GM23338 (cell line): ENCODE measurements around the gene SPINK2. TPM values are rescaled to one million over a fixed set of nuclear protein-coding genes. Genes with fewer than 3 reads are reported as not detected.

Experiments used
- ATAC-seq: fragments of 200-7000 bp; cut with Tn5 transposase; 3 replicates; pipeline ENCODE4 v1.9.1; 2020
- DNase-seq: peaks from one replicate; pipeline ENCODE4 v3.0.0-alpha.2; 2015; ENCODE audit warnings: low spot score
- H2AFZ ChIP-seq: fragments of 200-600 bp; sonication (generic); 2 replicates; pipeline ENCODE4 v1.8.0; 2016; ENCODE audit warnings: antibody characterized with exemption, mild to moderate bottlenecking, moderate library complexity
- H3F3A ChIP-seq: fragments of 200-600 bp; sonication (generic); replicated peaks from 2 replicates; pipeline ENCODE4 v1.8.0; 2017; ENCODE audit warnings: antibody characterized with exemption, mixed run types, low read depth
- H3K27ac ChIP-seq: fragments of 200-600 bp; sonication (generic); 2 replicates; pipeline ENCODE4 v1.6.1; 2016; ENCODE audit warnings: low read depth
- H3K27me3 ChIP-seq: fragments of 200-600 bp; sonication (generic); 2 replicates; pipeline ENCODE4 v1.8.0; 2016; ENCODE audit warnings: mild to moderate bottlenecking, mixed run types, moderate library complexity; ENCODE audit not compliant: insufficient read depth
- H3K36me3 ChIP-seq: fragments of 200-600 bp; sonication (generic); 2 replicates; pipeline ENCODE4 v1.8.0; 2016; ENCODE audit warnings: mild to moderate bottlenecking; ENCODE audit not compliant: insufficient read depth
- H3K4me1 ChIP-seq: fragments of 200-600 bp; sonication (generic); 2 replicates; pipeline ENCODE4 v1.8.0; 2016; ENCODE audit warnings: mild to moderate bottlenecking, moderate library complexity; ENCODE audit not compliant: insufficient read depth
- H3K4me2 ChIP-seq: fragments of 200-600 bp; sonication (generic); 2 replicates; pipeline ENCODE4 v1.7.1; 2017; ENCODE audit warnings: mixed run types
- H3K4me3 ChIP-seq: fragments of 200-600 bp; sonication (generic); 2 replicates; pipeline ENCODE4 v1.6.1; 2016; ENCODE audit warnings: mixed run types
- H3K79me2 ChIP-seq: fragments of 200-600 bp; sonication (generic); replicated peaks from 2 replicates; pipeline ENCODE4 v1.8.0; 2017; ENCODE audit warnings: mild to moderate bottlenecking; ENCODE audit not compliant: insufficient read depth
- H3K9me2 ChIP-seq: fragments of 200-600 bp; sonication (generic); 2 replicates; pipeline ENCODE4 v1.8.0; 2017; ENCODE audit not compliant: insufficient read depth
- H4K20me1 ChIP-seq: fragments of 200-600 bp; sonication (generic); replicated peaks from 2 replicates; pipeline ENCODE4 v1.8.0; 2017; ENCODE audit warnings: mild to moderate bottlenecking; ENCODE audit not compliant: insufficient read depth
- H3K27ac Mint-ChIP-seq: 2 replicates; pipeline ENCODE4 v1.8.0; 2020; ENCODE audit warnings: inconsistent platforms, mild to moderate bottlenecking, moderate library complexity, mixed read lengths
- H3K27me3 Mint-ChIP-seq: 3 replicates; pipeline ENCODE4 v1.8.0; 2022; ENCODE audit warnings: low read depth, mild to moderate bottlenecking, moderate library complexity, mixed read lengths, inconsistent platforms; ENCODE audit not compliant: insufficient read depth, poor library complexity
- H3K36me3 Mint-ChIP-seq: 3 replicates; pipeline ENCODE4 v1.8.0; 2021; ENCODE audit warnings: low read depth, mild to moderate bottlenecking, inconsistent platforms, moderate library complexity, mixed read lengths
- H3K4me1 Mint-ChIP-seq: 3 replicates; pipeline ENCODE4 v1.8.0; 2020; ENCODE audit warnings: mild to moderate bottlenecking, inconsistent platforms, mixed read lengths
- H3K4me3 Mint-ChIP-seq: 3 replicates; pipeline ENCODE4 v1.8.0; 2021; ENCODE audit warnings: moderate library complexity, mild to moderate bottlenecking, inconsistent platforms, mixed read lengths
- H3K9me3 Mint-ChIP-seq: 3 replicates; pipeline ENCODE4 v1.8.0; 2020; ENCODE audit warnings: moderate library complexity, mild to moderate bottlenecking, inconsistent platforms, mixed read lengths
- CREB1 ChIP-seq: fragments of 250-450 bp; sonication (Bioruptor Pico); IDR thresholded peaks from 2 replicates; pipeline ENCODE4 v1.5.0; 2020; ENCODE audit warnings: low read depth, mild to moderate bottlenecking, moderate library complexity
- ETS1 ChIP-seq: IDR thresholded peaks from 2 replicates; pipeline ENCODE4 v1.6.1; 2016; ENCODE audit warnings: antibody characterized with exemption
- EZH2 ChIP-seq: fragments of 200-600 bp; sonication (generic); IDR thresholded peaks from one replicate; pipeline ENCODE4 v1.8.0; 2017; ENCODE audit warnings: antibody characterized with exemption, mild to moderate bottlenecking, low read depth; ENCODE audit not compliant: unreplicated experiment
- EZH2phosphoT487 ChIP-seq: fragments of 200-600 bp; sonication (generic); IDR thresholded peaks from one replicate; pipeline ENCODE4 v1.8.1; 2018; ENCODE audit warnings: antibody characterized with exemption; ENCODE audit not compliant: unreplicated experiment
- JUNB ChIP-seq: IDR thresholded peaks from one replicate; pipeline ENCODE4 v1.6.1; 2016; ENCODE audit warnings: antibody characterized with exemption; ENCODE audit not compliant: unreplicated experiment
- NANOG ChIP-seq: IDR thresholded peaks from 2 replicates; pipeline ENCODE4 v1.6.1; 2016; ENCODE audit warnings: antibody characterized with exemption, borderline replicate concordance
- POLR2AphosphoS5 ChIP-seq: IDR thresholded peaks from 2 replicates; pipeline ENCODE4 v1.6.1; 2016; ENCODE audit warnings: antibody characterized with exemption, low read depth
- REST ChIP-seq: IDR thresholded peaks from one replicate; pipeline ENCODE4 v1.6.1; 2018; ENCODE audit warnings: antibody characterized with exemption; ENCODE audit not compliant: unreplicated experiment
- STAT1 ChIP-seq: IDR thresholded peaks from one replicate; pipeline ENCODE4 v1.6.1; 2016; ENCODE audit warnings: antibody characterized with exemption; ENCODE audit not compliant: unreplicated experiment
- ZNF114 ChIP-seq: fragments of 250-450 bp; sonication (Bioruptor Pico); IDR thresholded peaks from 2 replicates; pipeline ENCODE4 v1.5.0; 2020; ENCODE audit warnings: mild to moderate bottlenecking, moderate library complexity
- ZNF331 ChIP-seq: fragments of 250-450 bp; sonication (Bioruptor Pico); IDR thresholded peaks from 2 replicates; pipeline ENCODE4 v1.5.0; 2020; ENCODE audit warnings: low read depth, mild to moderate bottlenecking, moderate library complexity
- polyA plus RNA-seq: library from polyadenylated mRNA; unstranded; fragments of >200 nt; fragmentation: Nextera tagmentation; extraction: Ambion mirVana; gene quantifications from 2 replicates; pipeline ENCODE4 v1.2.1, GENCODE V29; 2016
- total RNA-seq: library from RNA; depleted of rRNA; stranded (reverse); fragments of >200 nt; shearing (Covaris generic); gene quantifications from 2 replicates; pipeline ENCODE4 v1.2.3, GENCODE V29; 2014
- TF ChIP-seq, protein P1 (sequence below), 2 experiments: fragments of 200-600 bp in 1 of 2; sonication (generic) in 1 of 2; conservative IDR thresholded peaks; 2 replicates each; pipeline versions ENCODE4 v1.5.1 to v1.6.1; 2016 to 2017; ENCODE audit warnings: antibody characterized with exemption in 2 of 2, low read depth in 2 of 2, mild to moderate bottlenecking in 2 of 2, moderate library complexity in 1 of 2
- TF ChIP-seq, protein P2 (sequence below): fragments of 250-450 bp; sonication (Bioruptor Pico); IDR thresholded peaks from 2 replicates; pipeline ENCODE4 v1.5.0; 2020; ENCODE audit warnings: mild to moderate bottlenecking, moderate library complexity

The SPINK2 gene
- total and polyA plus RNA-seq, 2 experiments from 2014 or later: 0.73 to 6.4 TPM

GRCh38 chr4:56790691-56791091 lies 30.8 kb downstream of the SPINK2 start:
- ATAC-seq: no peak
- H3K4me3 Mint-ChIP-seq: no peak overlapping the region
- H3K27ac ChIP-seq: no peak overlapping the region

More at GRCh38 chr4:56790691-56791091, 30.8 kb downstream of the SPINK2 start:
- no peaks in the 10 kb centered on the region for H3K27me3 ChIP-seq
- no peak overlapping the region for H3K4me3 ChIP-seq
- no peak for DNase-seq
- H2AFZ ChIP-seq: no peak overlapping the region
- Mint-ChIP-seq H3K27ac (no peak overlapping the region), H3K9me3 (no peaks in the 10 kb centered on the region), H3K27me3 (peaks cover 1% of the 10 kb centered on the region), H3K36me3 (no peaks in the 10 kb centered on the region), H3K4me1 (peaks cover 16% of the 10 kb centered on the region)
- no peaks in the 10 kb centered on the region for H4K20me1 ChIP-seq
- H3K4me2 ChIP-seq: no peak overlapping the region
- TF ChIP-seq EZH2phosphoT487 (no peak), STAT1 (no peak), CREB1 (CRISPR knock-in tag) (no peak), EZH2 (no peak), POLR2AphosphoS5 (no peak), JUNB (no peak), NANOG (no peak), ETS1 (no peak), ZNF331 (CRISPR knock-in tag) (no peak), REST (no peak), ZNF114 (CRISPR knock-in tag) (no peak)
- TF ChIP-seq, protein P1, sequence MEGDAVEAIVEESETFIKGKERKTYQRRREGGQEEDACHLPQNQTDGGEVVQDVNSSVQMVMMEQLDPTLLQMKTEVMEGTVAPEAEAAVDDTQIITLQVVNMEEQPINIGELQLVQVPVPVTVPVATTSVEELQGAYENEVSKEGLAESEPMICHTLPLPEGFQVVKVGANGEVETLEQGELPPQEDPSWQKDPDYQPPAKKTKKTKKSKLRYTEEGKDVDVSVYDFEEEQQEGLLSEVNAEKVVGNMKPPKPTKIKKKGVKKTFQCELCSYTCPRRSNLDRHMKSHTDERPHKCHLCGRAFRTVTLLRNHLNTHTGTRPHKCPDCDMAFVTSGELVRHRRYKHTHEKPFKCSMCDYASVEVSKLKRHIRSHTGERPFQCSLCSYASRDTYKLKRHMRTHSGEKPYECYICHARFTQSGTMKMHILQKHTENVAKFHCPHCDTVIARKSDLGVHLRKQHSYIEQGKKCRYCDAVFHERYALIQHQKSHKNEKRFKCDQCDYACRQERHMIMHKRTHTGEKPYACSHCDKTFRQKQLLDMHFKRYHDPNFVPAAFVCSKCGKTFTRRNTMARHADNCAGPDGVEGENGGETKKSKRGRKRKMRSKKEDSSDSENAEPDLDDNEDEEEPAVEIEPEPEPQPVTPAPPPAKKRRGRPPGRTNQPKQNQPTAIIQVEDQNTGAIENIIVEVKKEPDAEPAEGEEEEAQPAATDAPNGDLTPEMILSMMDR (conservative IDR thresholded peaks at IDR 0.05; ENCODE audit: low read depth in 2 of 2): no peak
- TF ChIP-seq, protein P2, sequence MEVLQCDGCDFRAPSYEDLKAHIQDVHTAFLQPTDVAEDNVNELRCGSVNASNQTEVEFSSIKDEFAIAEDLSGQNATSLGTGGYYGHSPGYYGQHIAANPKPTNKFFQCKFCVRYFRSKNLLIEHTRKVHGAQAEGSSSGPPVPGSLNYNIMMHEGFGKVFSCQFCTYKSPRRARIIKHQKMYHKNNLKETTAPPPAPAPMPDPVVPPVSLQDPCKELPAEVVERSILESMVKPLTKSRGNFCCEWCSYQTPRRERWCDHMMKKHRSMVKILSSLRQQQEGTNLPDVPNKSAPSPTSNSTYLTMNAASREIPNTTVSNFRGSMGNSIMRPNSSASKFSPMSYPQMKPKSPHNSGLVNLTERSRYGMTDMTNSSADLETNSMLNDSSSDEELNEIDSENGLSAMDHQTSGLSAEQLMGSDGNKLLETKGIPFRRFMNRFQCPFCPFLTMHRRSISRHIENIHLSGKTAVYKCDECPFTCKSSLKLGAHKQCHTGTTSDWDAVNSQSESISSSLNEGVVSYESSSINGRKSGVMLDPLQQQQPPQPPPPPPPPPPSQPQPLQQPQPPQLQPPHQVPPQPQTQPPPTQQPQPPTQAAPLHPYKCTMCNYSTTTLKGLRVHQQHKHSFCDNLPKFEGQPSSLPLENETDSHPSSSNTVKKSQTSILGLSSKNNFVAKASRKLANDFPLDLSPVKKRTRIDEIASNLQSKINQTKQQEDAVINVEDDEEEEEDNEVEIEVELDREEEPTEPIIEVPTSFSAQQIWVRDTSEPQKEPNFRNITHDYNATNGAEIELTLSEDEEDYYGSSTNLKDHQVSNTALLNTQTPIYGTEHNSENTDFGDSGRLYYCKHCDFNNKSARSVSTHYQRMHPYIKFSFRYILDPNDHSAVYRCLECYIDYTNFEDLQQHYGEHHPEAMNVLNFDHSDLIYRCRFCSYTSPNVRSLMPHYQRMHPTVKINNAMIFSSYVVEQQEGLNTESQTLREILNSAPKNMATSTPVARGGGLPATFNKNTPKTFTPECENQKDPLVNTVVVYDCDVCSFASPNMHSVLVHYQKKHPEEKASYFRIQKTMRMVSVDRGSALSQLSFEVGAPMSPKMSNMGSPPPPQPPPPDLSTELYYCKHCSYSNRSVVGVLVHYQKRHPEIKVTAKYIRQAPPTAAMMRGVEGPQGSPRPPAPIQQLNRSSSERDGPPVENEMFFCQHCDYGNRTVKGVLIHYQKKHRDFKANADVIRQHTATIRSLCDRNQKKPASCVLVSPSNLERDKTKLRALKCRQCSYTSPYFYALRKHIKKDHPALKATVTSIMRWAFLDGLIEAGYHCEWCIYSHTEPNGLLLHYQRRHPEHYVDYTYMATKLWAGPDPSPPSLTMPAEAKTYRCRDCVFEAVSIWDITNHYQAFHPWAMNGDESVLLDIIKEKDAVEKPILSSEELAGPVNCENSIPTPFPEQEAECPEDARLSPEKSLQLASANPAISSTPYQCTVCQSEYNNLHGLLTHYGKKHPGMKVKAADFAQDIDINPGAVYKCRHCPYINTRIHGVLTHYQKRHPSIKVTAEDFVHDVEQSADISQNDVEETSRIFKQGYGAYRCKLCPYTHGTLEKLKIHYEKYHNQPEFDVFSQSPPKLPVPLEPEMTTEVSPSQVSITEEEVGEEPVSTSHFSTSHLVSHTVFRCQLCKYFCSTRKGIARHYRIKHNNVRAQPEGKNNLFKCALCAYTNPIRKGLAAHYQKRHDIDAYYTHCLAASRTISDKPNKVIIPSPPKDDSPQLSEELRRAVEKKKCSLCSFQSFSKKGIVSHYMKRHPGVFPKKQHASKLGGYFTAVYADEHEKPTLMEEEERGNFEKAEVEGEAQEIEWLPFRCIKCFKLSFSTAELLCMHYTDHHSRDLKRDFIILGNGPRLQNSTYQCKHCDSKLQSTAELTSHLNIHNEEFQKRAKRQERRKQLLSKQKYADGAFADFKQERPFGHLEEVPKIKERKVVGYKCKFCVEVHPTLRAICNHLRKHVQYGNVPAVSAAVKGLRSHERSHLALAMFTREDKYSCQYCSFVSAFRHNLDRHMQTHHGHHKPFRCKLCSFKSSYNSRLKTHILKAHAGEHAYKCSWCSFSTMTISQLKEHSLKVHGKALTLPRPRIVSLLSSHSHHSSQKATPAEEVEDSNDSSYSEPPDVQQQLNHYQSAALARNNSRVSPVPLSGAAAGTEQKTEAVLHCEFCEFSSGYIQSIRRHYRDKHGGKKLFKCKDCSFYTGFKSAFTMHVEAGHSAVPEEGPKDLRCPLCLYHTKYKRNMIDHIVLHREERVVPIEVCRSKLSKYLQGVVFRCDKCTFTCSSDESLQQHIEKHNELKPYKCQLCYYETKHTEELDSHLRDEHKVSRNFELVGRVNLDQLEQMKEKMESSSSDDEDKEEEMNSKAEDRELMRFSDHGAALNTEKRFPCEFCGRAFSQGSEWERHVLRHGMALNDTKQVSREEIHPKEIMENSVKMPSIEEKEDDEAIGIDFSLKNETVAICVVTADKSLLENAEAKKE (CRISPR knock-in tag): no peak
- no peaks in the 10 kb centered on the region for H3K36me3 ChIP-seq
- H3K79me2 ChIP-seq: no peaks in the 10 kb centered on the region
- 0 out of 2 replicates have a peak, but pooled peaks cover 3% of the 10 kb centered on the region for H3K9me2 ChIP-seq
- H3F3A ChIP-seq: no peaks in the 10 kb centered on the region
- no peaks in the 10 kb centered on the region; the same call in 1 of the 2 replicates for H3K4me1 ChIP-seq
